GM18909 (cell line): Measurements from ENCODE around the gene CIC.
"Not testable (repeated sequence)": the region's sequence is repeated elsewhere in the genome, so short reads cannot be mapped to it uniquely, and the experiment has no call there.

Experiments
- ATAC-seq: cut with Tn5 transposase; IDR thresholded peaks from one replicate; pipeline ENCODE4 v1.9.1; 2021; ENCODE audit warnings: mild to moderate bottlenecking; ENCODE audit not compliant: unreplicated experiment, poor library complexity

The CIC gene

GRCh38 chr19:42325896-42326771 lies 57.1 kb downstream of the CIC start:
- peak; percentile 14 for ATAC-seq

- no peak for ATAC-seq
Observed at GRCh38 chr19:42326969-42327368, 57.9 kb downstream of the CIC start.

GRCh38 chr19:42327381-42327780 lies 58.3 kb downstream of the CIC start:
- ATAC-seq: no peak

- ATAC-seq: no peak
Observed at GRCh38 chr19:42328106-42328505, 59.1 kb downstream of the CIC start.

DNA sequence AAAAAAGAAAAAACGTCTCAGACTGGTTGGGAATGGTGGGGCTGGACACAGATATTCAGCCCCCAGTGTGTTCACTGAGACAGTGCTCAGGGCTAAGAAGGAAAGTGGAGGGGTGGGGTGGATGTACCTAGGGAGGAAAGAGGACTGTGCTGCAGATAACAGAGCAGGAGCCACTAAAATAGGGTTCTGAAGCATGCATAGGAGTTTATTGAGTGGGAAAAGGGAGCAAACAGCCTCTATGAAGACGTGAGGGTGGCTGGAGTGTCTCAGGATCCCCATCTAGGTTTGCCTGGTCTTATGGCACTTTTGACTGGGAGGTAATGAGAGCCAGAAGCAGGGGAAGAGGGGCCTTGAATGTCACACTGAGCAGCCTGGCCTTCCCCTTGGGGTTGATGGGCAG lies 59.8 kb downstream of the CIC start:
- no peak for ATAC-seq

GRCh38 chr19:42330241-42330711 lies 61.2 kb downstream of the CIC start:
- ATAC-seq: no peak

DNA sequence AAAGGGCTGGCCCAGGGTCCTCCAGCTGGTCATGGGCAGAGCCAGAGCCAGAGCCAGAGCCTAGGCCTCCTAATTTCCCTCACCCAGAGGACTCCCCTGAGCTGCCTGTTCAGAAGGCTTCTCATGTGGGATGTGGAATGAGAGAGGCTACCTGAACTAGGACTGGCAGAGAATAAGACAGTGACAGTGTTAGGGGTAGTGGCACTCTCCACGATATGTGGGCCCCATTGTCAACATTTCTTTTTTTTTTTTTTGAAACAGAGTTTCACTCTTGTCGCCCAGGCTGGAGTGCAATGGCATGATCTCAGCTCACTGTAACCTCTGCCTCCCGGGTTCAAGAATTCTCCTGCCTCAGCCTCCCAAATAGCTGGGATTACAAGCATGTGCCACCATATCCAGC lies 62.3 kb downstream of the CIC start:
- not testable (repeated sequence) for ATAC-seq

DNA sequence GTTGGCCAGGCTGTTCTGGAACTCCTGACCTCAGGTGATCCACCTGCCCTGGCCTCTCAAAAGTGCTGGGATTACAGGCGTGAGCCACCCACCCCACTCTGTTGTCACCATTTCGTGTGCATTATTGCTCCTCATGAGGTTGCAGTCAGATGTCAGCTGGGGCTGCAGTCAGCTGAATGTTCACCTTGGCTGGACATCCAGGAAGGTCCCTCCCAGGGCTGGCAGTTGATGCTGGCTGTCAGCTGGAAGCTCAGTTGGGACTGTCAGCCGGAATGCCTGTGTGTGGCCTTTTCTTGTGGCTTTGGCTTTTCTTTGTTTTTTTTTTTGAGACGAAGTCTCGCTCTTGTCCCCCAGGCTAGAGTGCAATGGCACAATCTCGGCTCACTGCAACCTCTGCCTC lies 63.0 kb downstream of the CIC start:
- ATAC-seq: no peak

- ATAC-seq: no peak
Observed at GRCh38 chr19:42333018-42333417, 64.0 kb downstream of the CIC start.

DNA sequence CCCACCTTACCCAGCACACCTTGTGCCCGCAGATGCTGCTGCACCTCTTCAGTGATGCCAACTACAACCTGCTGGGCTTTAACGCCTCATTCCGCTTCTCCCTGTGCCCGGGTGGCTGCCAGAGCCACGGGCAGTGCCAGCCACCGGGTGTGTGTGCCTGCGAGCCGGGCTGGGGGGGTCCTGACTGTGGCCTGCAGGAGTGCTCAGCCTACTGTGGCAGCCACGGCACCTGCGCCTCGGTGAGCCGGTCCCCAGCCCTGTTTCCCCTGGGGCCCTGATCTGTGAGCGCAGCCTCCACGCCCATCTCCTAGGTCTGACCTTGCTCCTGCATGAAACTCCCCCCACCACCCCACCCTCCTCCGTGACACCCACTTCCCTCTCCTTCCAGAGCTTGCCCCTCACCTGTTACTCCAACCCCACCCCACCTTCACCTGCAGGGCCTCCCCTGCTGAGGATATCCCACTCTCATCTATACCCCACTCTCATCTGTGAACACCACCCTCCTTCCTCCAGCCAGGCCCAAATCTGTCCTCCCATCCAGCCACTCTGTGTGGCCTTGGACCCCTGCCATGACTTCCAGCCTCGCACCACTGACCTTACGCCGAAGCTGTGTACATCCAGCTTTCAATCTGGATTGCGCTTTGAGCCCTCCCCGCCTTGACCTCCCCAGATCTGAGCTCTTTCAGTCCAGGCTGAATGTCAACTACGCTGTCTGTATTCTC lies 65.1 kb downstream of the CIC start:
- no peak for ATAC-seq

- no peak for ATAC-seq
Observed at GRCh38 chr19:42334697-42335373, 65.8 kb downstream of the CIC start.

DNA sequence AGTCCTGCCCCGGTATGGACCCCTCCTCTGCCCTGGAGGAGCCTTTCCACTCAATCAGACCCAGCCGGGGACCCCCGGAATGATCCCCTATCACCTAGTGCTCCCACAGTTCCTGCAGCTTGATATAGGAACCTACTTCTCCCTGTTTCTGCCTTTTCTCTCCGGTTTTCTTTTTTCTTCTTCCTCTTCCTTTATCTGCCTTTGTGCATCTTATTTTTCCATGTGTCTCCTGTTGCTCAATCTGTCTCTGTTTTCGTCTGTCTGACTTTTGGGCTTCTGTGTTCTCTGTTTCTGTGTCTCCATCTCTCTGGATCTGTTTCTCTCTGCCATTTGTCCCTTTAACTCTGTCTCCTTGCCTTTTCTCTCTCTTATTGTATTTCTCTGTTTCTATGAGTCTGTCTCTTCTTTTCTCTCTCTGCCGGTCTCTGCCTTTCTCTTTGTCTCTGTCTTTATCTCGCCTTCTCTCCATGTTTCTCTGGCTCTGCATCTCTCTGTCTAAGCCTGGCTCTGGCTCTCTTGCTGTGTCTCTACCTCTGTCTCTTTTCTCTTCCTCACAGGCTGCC lies 66.4 kb downstream of the CIC start:
- ATAC-seq: no peak

DNA sequence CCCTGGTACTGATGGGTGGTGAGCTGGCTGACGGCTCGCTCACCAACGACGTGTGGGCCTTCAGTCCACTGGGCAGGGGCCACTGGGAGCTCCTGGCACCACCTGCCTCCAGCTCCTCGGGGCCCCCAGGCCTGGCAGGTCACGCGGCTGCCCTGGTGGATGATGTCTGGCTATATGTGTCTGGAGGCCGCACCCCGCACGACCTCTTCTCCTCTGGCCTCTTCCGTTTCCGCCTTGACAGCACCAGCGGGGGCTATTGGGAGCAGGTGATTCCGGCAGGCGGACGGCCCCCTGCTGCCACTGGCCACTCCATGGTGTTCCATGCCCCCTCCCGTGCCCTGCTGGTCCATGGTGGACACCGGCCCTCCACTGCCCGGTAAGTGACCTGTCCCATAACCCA lies 66.9 kb downstream of the CIC start:
- no peak for ATAC-seq

DNA sequence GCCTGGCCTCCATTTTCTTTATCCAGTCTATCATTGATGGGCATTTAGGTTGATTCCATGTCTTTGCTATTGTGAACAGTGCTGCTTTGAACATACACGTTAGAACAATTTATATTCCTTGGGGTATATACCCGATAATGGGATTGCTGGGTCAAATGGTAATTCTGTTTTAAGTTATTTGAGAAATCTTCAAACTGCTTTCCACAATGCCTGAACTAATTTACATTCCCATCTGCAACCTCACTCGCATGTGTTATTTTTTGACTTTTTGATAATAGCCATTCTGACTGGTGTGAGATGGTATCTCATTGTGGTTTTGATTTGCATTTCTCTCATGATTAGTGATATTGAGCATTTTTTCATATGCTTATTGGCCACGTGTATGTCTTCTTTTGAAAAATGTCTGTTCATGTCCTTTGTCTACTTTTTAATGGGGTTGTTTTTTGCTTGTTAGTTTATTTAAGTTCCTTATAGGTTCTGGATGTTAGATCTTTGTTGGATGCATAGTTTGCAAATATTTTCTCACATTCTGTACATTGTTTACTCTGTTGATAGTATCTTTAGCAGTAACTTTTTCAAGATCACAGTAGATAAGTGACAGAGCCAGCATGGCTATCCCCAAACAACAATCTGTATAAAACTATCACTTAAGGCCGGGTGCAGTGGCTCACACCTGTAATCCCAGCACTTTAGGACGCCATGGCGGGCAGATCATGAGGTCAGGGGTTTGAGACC lies 70.2 kb downstream of the CIC start:
- ATAC-seq: not testable (repeated sequence)

GRCh38 chr19:42339922-42340321 lies 70.9 kb downstream of the CIC start:
- not testable (repeated sequence) for ATAC-seq

- no peak for ATAC-seq
Observed at GRCh38 chr19:42343344-42344110, 74.5 kb downstream of the CIC start.

DNA sequence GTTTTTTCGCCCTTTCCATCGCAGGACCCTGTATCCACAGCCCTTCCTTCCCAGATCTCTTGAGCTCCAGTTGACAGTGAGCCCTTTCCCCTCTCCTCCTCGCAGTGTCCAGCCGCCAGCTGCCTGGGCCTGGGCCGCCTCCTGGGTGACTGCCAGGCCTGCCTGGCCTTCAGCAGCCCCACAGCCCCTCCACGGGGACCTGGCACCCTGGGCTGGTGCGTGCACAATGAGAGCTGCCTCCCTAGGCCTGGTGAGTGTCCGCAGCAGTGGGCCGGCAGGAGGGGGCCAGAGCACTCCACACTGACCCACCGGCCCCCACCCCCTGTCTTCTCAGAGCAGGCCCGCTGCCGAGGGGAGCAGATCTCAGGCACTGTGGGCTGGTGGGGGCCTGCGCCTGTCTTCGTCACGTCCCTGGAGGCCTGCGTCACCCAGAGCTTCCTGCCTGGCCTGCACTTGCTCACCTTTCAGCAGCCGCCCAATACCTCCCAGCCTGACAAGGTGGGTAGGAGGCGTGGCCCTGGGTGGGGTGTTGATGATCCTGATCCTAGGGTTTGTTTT lies 75.4 kb downstream of the CIC start:
- no peak for ATAC-seq
